DMS79 treated with DMSO at 0.1 percent for 48 hours (cell line): ENCODE results near the gene ATP8A2.
A peak's percentile ranks its signal among the peaks of the same experiment; 100 is the strongest.

Experiments
- DNase-seq: peaks from one replicate; lab custom pipeline; 2025; lab: John Stamatoyannopoulos, UW

The ATP8A2 gene

GRCh38 chr13:25848812-25849745, 477.3 kb downstream of the ATP8A2 start:
- no peak for DNase-seq

GRCh38 chr13:25857830-25858229, 486.1 kb downstream of the ATP8A2 start:
- DNase-seq, result no peak

GRCh38 chr13:25859528-25859927, 487.8 kb downstream of the ATP8A2 start:
- DNase-seq, result no peak

DNA sequence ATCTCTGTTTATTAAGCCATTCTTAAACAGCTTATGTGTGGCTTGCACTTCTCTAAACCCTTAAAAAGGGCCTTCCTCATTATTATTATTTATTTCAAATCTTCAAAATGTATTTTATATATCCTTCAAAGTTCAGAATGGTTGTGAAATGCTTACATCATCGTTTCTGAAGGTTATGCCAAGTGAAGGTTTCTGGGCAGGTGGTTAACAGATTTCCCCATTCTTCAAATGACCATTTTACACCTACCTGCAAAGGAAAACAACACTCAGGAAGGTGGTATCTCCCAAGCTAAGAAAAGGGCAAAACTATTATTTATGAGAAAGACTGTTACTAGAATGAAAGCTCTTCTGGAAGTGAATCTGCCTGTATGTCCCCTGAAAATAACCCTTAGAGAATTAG, 488.5 kb downstream of the ATP8A2 start:
- no peak for DNase-seq

DNA sequence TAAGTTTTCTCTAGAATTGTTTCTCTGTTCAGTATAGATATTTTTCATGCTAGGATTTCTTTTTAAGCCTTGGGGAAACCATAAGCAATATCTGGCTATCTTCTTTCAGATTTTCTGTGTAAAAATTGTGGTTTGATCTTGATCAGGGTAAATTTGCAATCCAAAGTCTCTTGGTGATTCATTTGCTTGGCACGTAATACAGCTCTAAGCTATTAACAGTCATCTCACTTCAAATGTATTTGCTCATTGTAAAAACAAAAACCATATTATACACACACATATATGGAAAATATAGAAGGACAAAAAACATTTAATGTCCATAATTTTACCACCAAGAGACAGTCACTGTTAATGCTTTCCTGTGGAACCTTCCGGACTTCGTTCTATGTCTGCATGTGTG, 489.1 kb downstream of the ATP8A2 start:
- DNase-seq, result no peak

- no peak for DNase-seq
Measured at GRCh38 chr13:25862156-25862555, 490.4 kb downstream of the ATP8A2 start.

- DNase-seq, result no peak
Measured at GRCh38 chr13:25864116-25864515, 492.3 kb downstream of the ATP8A2 start.

DNA sequence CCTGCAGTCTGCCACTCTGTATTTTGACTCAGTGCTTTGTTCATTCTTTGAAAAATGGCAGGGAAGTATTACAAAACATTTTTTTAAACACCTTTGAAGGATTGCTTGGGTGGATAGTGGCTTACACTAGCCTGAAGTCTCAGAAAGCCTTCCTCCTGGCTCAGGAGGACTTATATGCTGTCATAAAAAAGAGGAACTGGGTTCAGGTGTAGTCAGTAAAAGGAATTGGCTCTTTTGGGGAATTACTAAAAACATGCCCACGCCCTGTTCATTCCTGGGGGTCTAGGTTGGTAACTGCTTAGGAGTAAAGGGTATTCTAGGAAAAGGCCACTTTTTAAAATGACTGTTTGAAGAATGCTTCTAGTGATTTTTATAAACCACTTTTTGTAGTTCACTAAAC, 493.2 kb downstream of the ATP8A2 start:
- no peak for DNase-seq

- no peak for DNase-seq
Measured at GRCh38 chr13:25865391-25865790, 493.6 kb downstream of the ATP8A2 start.

- no peak for DNase-seq
Measured at GRCh38 chr13:25867038-25867437, 495.3 kb downstream of the ATP8A2 start.

- DNase-seq, result no peak
Measured at GRCh38 chr13:25868490-25868889, 496.7 kb downstream of the ATP8A2 start.

DNA sequence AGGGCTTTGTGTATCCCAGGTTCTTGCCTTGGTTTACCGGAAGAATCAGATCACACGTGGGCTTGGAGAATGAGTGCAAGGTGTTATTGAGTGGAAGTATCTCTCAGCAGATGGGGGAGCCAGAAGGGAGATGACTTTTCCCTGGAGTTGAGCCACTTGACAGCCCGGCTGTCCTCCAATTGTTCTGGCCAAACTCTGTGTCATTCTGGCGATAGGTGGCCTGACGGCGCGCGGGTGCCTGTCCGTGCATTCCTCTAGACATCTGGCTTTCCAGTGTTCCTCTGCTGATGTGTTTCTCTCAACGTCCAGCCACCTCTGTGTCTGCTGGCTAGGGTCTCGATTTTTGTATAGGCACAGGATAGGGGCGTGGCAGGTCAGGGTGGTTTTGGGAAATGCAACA, 498.2 kb downstream of the ATP8A2 start:
- DNase-seq, result no peak

DNA sequence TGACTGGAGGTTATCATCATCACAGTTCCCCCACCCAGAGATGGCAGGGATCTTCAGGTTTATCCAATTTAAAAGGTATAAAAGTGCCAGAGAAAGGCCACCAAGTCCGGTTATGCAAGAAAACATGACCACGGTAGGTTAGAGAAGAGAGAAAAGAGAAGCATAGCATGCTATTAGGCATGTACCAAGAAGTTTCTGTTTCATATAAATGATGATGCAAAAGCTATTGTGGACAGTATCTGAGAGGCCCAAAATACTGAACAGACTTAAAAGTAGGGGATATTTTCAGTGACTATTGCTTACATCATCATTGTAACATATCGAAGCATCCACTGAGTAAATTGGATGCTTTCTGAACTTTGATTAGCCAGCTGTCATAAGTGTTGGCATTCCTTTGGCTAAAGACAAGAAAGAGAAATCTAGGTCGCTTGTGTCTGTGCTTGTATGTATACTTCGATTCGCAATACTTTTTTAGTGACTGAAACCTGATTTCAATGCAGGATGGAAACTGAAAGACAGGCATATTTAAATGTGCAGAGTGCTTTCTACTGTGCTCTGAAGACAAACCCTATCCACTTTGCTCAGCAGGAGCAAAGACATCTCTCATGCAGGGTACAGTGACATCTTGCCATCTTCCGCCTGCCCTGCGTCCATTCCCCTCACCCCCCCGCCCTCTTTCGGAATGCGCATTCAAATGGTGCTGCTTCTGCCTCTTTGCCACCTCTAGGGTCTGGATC, 499.8 kb downstream of the ATP8A2 start:
- no peak for DNase-seq

DNA sequence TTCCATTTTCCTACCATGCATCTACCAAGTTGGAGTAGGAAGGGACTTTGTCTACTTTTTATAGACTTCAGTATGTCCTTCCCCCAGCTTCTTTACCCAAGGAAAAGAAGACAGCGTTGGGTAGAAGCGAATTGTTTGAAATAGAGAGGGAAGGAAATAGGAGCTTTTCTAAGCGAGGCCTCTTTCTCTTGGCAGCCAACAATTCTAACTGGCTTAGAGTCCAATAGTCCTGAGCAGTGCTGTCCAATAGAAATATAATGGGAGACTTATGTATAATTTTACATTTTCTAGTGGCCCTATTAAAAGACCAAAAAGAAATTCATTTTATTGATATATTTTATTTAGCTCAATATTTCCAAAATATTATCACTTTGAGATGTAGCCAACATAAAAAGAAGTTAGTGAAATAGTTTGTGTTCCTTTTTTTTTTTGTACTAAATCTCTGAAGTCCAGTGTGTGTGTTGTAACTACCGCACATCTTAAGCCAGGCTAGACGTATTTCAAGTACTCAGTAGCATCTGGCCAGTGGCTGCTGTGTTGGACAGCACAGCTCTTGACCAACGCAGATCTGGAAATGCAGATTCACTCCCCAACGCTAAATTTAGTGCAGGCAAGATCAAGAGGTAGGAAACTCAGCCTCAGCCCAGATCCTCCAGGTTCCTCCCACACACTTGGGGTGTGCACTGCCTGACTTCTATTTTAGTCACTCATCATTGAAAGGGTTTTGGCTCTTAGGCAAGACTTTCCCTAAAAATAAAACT, 500.9 kb downstream of the ATP8A2 start:
- DNase-seq, result no peak

DNA sequence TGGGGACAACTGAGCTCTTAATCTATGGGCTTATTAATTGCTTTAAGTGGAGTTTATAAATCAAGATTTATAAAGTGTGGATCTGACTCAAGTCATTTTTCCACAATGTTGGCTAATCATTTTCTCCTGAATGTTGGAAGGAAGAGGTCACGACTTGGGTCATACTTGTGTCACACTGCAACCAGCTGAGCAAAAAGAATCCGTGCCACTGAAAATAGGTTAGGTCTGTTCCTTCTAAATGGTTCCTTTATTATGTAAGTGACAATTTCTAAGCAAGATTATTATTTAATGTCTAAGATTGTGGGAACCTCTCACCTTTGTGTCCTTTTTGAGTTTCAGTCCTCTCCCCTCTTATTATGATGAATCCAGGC, 501.5 kb downstream of the ATP8A2 start:
- no peak for DNase-seq

DNA sequence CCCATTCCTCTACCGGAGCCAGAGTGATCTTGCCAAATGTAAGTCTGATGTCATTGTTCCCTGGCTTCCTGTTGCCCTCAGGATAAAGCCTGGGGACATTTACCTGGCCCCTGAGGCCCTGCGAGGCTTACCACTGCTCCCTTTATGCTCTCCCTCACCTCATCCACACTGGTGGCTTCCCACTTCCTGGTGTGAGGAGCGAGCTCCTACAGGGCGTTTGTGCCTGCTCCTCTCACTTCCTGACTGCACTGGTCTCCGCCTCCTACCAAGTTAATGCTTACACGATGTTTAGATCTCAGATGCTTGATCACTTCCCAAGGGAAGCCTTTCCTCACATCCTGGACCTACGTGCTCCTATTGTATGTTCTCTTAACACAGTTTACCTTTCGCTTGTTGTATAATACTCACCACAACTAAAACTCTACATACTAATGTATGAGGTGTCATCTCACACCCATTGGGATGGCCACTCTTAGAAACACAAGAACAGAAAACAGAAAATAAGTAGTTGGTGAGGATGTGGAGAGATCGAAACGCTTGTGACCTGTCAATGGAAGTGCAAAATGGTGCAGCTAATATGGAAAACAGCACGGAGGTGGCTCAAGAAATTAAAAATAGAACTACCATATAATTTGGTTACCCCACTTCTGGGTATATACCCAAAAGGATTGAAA, 502.4 kb downstream of the ATP8A2 start:
- no peak for DNase-seq

DNA sequence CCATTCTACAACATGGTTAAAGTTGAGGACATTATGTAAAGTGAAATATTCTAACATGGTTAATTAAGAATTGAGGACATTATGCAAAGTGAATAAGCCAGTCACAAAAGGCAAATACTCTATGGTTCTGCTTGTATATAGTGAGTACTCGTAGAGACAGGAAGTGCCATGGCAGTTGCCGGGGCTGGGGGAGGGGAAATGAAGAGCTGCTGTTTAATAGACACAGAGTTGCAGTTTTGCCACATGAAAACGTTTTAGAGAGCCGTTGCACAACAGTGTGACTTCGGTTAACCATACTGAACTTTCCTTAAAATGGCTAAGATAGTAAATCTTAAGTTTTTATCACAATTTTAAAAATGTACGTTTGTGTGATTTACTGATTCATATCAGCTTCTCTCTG, 503.1 kb downstream of the ATP8A2 start:
- DNase-seq, result no peak

GRCh38 chr13:25876247-25876646, 504.5 kb downstream of the ATP8A2 start:
- DNase-seq, result no peak

DNA sequence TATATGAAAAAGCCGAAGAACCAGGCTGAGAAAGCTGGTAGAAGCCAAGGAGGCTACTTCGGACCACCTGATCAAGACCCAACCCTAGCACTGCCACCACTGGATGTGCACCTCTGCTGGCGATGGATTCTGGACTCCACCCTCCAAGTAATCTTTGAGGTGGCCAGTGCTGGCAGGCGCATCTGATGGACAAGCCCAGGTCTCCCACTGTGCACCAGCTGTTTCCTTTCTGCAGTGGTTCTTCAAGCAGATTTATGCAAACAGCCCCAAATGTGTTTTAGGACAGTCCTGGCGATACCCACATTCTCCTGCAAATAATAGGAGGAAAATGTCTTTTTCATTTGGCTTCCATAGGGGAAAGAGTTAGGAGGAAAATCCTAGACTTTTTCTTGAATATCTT, 507.7 kb downstream of the ATP8A2 start:
- no peak for DNase-seq

GRCh38 chr13:25881136-25881926, 509.6 kb downstream of the ATP8A2 start:
- no peak for DNase-seq

GRCh38 chr13:25881971-25882451, 510.2 kb downstream of the ATP8A2 start:
- peak; percentile 69 for DNase-seq
